Suprapubic skin (tissue), 4 donors: ENCODE data around the gene NLRP7. TPM values are rescaled to one million over a fixed set of nuclear protein-coding genes. Genes with fewer than 3 reads are reported as not detected.
"Not testable (repeated sequence)": the region's sequence is repeated elsewhere in the genome, so short reads cannot be mapped to it uniquely, and the experiment has no call there.

Experiments
- DNase-seq, 2 donors: peaks; one replicate each; pipeline ENCODE4 v3.0.0-alpha.2; 2019; ENCODE audit warnings: low spot score in 2 of 2
- H3K27ac ChIP-seq: fragments of 200-600 bp; sonication (generic); one replicate; pipeline ENCODE4 v1.5.1; 2019
- H3K27me3 ChIP-seq: fragments of 200-600 bp; sonication (generic); one replicate; pipeline ENCODE4 v1.5.1; 2019
- H3K36me3 ChIP-seq: fragments of 200-600 bp; sonication (generic); one replicate; pipeline ENCODE4 v1.5.1; 2019
- H3K4me1 ChIP-seq: fragments of 200-600 bp; sonication (generic); one replicate; pipeline ENCODE4 v1.5.1; 2019
- H3K4me3 ChIP-seq: fragments of 200-600 bp; sonication (generic); one replicate; pipeline ENCODE4 v1.5.1; 2019; ENCODE audit warnings: mild to moderate bottlenecking
- H3K9me3 ChIP-seq: fragments of 200-600 bp; sonication (generic); one replicate; pipeline ENCODE4 v1.5.1; 2019
- EP300 ChIP-seq: sonication (generic); formaldehyde crosslinking; IDR thresholded peaks from one replicate; pipeline ENCODE4 v1.6.1; 2017; ENCODE audit warnings: antibody characterized with exemption
- POLR2A ChIP-seq, 2 donors: fragments of 450-650 bp; IDR thresholded peaks; one replicate each; pipeline ENCODE4 v1.6.1; 2017; ENCODE audit warnings: antibody characterized with exemption in 2 of 2, mild to moderate bottlenecking in 2 of 2, moderate library complexity in 2 of 2
- POLR2AphosphoS5 ChIP-seq, 3 donors: sonication (generic); formaldehyde crosslinking; IDR thresholded peaks; one replicate each; pipeline ENCODE4 v1.6.1; 2017; ENCODE audit warnings: antibody characterized with exemption in 3 of 3
- WGBS: methylation state at CpG from one replicate; pipeline ENCODE4 v1.1.5; 2018; 5-methylcytosine and 5-hydroxymethylcytosine counted together
- total RNA-seq, 4 donors: library from RNA; depleted of rRNA; stranded (reverse); fragments of >200 nt; gene quantifications; one replicate each; pipeline ENCODE4 v1.1.0, GENCODE V29; 2016
- TF ChIP-seq, protein P1 (sequence below), 2 donors: fragments of 200-600 bp in 1 of 2; fragments of 450-650 bp in 1 of 2; sonication (generic) in 1 of 2; IDR thresholded peaks; one replicate each; pipeline ENCODE4 v1.5.1; 2016 to 2019; ENCODE audit warnings: antibody characterized with exemption in 2 of 2, mild to moderate bottlenecking in 1 of 2, moderate library complexity in 1 of 2

The NLRP7 gene
- total RNA-seq, 4 donors from 2014 or later: not detected

DNA sequence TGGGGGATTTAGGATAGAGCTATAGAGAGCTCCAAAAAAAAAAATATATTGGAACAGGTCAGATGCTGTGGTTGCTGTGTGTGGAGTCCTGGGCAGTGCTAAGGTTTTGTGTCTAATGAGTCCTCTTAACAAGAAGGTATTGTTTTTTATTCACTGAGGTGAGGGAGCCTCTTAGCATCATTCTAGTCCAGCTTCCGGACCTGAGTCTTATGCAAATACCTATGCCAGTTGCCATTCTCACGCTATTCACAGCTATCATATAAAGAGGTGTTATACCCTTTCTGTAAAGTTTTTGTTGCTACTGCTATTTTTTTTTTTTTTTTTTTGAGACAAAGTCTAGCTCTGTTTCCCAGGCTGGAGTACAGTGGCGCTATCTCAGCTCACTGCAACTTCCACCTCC lies 20.3 kb upstream of the NLRP7 start:
- Histone ChIP-seq H3K27me3 (no peaks in the 10 kb centered on the region), H3K36me3 (no peaks in the 10 kb centered on the region), H3K27ac (no peak overlapping the region), H3K4me1 (no peaks in the 10 kb centered on the region), H3K9me3 (no peaks in the 10 kb centered on the region), H3K4me3 (no peak overlapping the region)
- TF ChIP-seq, protein P1, sequence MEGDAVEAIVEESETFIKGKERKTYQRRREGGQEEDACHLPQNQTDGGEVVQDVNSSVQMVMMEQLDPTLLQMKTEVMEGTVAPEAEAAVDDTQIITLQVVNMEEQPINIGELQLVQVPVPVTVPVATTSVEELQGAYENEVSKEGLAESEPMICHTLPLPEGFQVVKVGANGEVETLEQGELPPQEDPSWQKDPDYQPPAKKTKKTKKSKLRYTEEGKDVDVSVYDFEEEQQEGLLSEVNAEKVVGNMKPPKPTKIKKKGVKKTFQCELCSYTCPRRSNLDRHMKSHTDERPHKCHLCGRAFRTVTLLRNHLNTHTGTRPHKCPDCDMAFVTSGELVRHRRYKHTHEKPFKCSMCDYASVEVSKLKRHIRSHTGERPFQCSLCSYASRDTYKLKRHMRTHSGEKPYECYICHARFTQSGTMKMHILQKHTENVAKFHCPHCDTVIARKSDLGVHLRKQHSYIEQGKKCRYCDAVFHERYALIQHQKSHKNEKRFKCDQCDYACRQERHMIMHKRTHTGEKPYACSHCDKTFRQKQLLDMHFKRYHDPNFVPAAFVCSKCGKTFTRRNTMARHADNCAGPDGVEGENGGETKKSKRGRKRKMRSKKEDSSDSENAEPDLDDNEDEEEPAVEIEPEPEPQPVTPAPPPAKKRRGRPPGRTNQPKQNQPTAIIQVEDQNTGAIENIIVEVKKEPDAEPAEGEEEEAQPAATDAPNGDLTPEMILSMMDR (IDR thresholded peaks at IDR 0.05): no peak
- no peak for TF ChIP-seq POLR2A (IDR thresholded peaks at IDR 0.05)
- no peak for TF ChIP-seq POLR2AphosphoS5 (IDR thresholded peaks at IDR 0.05)
- no peak for TF ChIP-seq EP300
- WGBS: 92% methylated on average over 3 of the region's 3 CpGs
- no peak for DNase-seq

DNA sequence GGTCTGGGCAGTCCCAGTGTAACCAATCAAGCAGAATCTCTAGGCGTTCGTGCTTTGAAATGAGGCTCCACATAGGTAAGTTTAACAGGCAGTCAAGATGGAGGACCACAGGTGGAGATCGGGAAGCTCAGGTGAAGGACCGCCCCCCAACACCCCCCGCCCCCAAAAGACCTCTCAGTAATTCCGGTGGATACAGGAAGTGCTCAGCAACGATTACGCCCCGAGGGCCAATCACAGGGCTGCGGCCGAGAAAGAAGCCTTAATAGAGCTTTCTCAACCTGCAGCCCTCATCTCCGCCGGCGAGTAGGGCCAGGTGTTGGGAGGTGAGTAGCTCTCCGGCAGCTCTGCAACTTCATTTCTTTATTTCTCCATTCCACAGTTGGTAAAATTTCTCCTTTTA lies 17.7 kb upstream of the NLRP7 start:
- H3K27me3 ChIP-seq, H3K4me1 ChIP-seq, H3K27ac ChIP-seq, DNase-seq, H3K9me3 ChIP-seq, H3K4me3 ChIP-seq, H3K36me3 ChIP-seq: not testable (repeated sequence)
- WGBS: 92% methylated on average over 7 of the region's 15 CpGs

DNA sequence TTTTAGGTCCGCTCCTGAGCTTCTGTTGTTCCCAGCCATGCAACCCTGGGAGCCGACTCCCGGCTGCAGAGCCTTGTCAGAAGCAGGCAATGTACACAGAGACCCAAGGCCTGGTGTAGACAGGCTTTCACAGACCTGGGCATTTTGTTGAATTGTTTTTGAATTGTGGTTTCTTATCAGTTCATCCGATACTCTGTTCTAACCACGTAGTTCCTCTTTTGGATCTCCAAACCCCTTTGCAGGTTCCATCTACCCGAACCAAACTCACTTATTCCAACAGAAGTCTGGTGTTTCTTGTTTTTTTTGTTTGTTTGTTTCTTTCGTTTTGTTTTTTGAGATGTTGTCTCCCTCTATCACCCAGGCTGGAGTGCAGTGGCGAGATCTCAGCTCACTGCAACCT lies 12.5 kb upstream of the NLRP7 start:
- H3K4me3 ChIP-seq: no peak overlapping the region
- no peaks in the 10 kb centered on the region for H3K4me1 ChIP-seq
- H3K27me3 ChIP-seq: no peaks in the 10 kb centered on the region
- TF ChIP-seq, protein P1 (IDR thresholded peaks at IDR 0.05): no peak
- TF ChIP-seq POLR2AphosphoS5 (IDR thresholded peaks at IDR 0.05): no peak
- TF ChIP-seq POLR2A (IDR thresholded peaks at IDR 0.05): no peak
- TF ChIP-seq EP300: no peak
- no peaks in the 10 kb centered on the region for H3K36me3 ChIP-seq
- H3K9me3 ChIP-seq: no peaks in the 10 kb centered on the region
- WGBS: 73% methylated on average over 8 of the region's 8 CpGs
- DNase-seq: no peak
- no peak overlapping the region for H3K27ac ChIP-seq

DNA sequence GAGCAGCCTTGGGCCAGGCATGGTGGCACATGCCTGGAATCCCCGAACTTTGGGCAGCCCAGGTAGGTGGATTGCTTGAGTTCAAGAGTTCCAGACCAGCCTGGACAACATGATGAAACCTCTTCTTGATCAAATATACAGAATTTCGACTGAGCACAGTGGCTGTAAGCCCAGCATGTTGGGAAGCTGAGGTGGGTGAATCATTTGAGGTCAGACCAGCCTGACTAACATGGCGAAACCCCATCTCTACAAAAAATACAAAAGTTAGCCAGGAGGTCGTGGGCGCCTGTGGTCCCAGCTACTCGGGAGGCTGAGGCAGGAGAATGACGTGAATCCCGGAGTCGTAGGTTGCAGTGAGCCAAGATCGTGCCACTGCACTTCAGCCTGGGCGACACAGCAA lies 8.0 kb upstream of the NLRP7 start:
- no peak overlapping the region for H3K4me3 ChIP-seq
- H3K27me3 ChIP-seq: no peaks in the 10 kb centered on the region
- no peak for TF ChIP-seq EP300
- TF ChIP-seq POLR2A (IDR thresholded peaks at IDR 0.05): no peak
- TF ChIP-seq POLR2AphosphoS5 (IDR thresholded peaks at IDR 0.05): no peak
- TF ChIP-seq, protein P1 (IDR thresholded peaks at IDR 0.05): no peak
- no peaks in the 10 kb centered on the region for H3K36me3 ChIP-seq
- H3K4me1 ChIP-seq: no peaks in the 10 kb centered on the region
- DNase-seq: no peak
- WGBS: 92% methylated on average over 11 of the region's 11 CpGs
- no peaks in the 10 kb centered on the region for H3K9me3 ChIP-seq
- H3K27ac ChIP-seq: no peak overlapping the region

DNA sequence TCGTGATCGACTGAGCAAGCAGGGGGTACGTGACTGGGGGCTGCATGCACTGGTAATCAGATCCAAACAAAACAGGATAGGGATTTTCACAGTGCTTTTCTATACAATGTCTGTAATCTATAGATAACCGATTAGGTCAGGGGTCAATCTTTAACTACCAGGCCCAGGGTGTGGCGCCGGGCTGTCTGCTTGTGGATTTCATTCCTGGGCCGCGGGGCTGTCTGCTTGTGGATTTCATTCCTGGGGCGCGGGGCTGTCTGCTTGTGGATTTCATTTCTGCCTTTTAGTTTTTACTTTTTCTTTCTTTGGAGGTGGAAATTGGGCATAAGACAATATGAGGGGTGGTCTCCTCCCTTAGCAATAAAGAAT lies 6.0 kb upstream of the NLRP7 start:
- H3K4me1 ChIP-seq, H3K36me3 ChIP-seq, H3K27ac ChIP-seq, H3K4me3 ChIP-seq, H3K9me3 ChIP-seq, DNase-seq, H3K27me3 ChIP-seq: not testable (repeated sequence)
- 81% methylated on average over 10 of the region's 10 CpGs for whole genome bisulfite sequencing

DNA sequence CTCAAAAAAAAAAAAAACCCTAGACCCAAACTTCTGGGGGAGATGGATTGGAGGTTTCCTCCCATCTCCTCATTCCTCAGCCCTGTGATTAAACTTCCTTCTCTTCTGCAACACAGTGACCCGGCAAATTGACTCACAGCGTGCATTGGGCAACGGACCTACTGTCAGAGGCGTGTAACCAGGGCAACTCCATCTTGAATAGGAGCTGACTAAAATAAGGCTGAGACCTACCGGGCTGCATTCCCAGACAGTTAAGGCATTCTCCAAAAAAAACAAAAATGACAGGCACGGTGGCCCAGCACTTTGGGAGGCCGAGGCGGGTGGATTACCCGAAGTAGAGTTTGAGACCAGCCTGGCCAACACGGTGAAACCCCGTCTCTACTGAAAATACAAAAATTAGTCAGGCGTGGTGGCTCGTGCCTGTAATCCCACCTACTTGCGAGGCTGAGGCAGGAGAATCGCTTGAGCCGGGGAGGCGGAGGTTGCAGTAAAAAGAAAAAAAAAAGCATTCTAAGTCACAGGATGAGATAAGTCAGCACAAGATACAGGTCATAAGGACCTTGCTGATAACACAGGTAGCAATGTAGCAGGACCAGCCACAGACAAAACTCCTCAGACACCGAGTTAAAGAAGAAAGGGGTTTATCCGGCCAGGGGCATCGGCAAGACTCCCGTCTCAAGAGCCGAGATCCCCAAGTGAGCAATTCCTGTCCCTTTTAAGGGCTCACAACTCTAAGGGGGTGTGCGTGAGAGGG lies 5.4 kb upstream of the NLRP7 start:
- peaks cover 7% of the 10 kb centered on the region for H3K27me3 ChIP-seq
- H3K36me3 ChIP-seq: no peaks in the 10 kb centered on the region
- H3K9me3 ChIP-seq: no peaks in the 10 kb centered on the region
- H3K4me1 ChIP-seq: no peaks in the 10 kb centered on the region
- 80% methylated on average over 23 of the region's 23 CpGs for WGBS
- H3K27ac ChIP-seq: no peak overlapping the region
- H3K4me3 ChIP-seq: no peak overlapping the region
- DNase-seq: no peak
- TF ChIP-seq POLR2A (IDR thresholded peaks at IDR 0.05): no peak
- TF ChIP-seq, protein P1 (IDR thresholded peaks at IDR 0.05): no peak
- no peak for TF ChIP-seq POLR2AphosphoS5 (IDR thresholded peaks at IDR 0.05)
- no peak for TF ChIP-seq EP300

DNA sequence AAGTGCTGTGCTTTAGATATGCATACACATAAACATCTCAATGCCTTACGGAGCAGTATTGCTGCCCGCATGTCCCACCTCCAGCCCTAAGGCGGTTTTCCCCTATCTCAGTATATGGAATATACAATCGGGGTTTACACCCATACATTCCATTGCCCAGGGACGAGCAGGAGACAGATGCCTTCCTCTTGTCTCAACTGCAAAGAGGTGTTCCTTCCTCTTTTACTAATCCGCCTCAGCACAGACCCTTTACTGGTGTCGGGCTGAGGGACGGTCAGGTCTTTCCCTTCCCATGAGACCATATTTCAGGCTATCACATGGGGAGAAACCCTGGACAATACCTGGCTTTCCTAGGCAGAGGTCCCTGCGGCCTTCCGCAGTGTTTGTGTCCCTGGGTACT lies 3.2 kb upstream of the NLRP7 start:
- not testable (repeated sequence) for H3K27me3 ChIP-seq, H3K4me3 ChIP-seq, DNase-seq, H3K36me3 ChIP-seq, H3K9me3 ChIP-seq, H3K27ac ChIP-seq, H3K4me1 ChIP-seq
- WGBS: 57% methylated on average over 10 of the region's 10 CpGs
